GM19099 (cell line): ENCODE results near the gene CCDC192.

ENCODE experiments used
- POLR2A ChIP-seq: IDR thresholded peaks from 3 replicates; pipeline ENCODE4 v1.6.1; 2011; ENCODE audit warnings: low read depth; ENCODE audit not compliant: insufficient read length; ENCODE audit errors: extremely low read depth

Gene CCDC192

DNA sequence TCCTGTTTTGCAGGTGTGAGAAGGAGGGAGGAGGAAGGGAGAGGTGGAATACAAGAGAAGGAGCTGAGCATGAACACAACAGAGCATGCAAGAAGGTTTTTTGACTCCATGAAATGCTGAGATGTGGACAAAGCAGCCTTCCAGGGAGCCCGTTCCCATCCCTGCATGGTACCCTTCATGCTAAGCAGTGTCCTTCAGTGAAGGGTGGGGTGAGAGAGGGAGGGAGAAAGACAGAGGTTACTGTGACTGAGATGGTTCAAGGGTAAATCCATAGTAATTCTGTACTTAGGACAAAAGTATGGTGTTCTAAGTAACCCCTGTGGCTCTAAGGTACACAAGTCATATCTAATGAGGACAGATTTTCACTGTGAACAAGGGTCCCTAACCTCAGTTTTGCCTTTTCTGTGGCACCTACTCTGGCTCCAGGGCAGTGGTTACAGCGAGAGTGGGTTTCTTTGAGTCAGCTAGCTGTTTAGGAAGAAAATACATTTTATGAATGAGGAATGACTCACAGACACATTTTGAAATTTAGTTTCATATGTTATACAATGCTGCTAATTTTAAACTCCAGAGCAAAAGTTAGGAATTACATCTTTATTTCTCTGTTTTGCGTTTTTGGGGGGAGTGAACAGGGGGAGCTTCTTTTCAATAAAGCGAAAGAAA is 195.5 kb downstream of the CCDC192 start:
- TF ChIP-seq POLR2A, result no peak

DNA sequence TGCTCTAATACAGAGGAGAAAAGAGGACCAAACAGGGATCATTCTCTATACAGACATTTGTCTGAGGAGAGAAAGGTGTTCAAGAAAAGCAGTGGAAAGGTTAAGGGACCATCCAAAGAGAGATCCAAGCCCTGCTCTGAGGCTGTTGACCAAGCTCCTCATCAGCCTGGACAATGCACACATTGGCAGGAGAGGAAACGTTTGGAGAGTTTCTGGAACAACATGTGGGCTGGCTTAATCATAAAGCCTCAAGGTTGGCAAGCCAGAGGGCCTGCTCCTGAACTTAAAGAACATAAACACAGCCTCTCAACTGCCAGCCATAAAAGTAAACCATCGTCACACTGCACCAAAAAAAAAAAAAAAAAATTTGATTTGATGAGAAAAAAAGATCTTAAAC is 196.0 kb downstream of the CCDC192 start:
- TF ChIP-seq POLR2A, result no peak

DNA sequence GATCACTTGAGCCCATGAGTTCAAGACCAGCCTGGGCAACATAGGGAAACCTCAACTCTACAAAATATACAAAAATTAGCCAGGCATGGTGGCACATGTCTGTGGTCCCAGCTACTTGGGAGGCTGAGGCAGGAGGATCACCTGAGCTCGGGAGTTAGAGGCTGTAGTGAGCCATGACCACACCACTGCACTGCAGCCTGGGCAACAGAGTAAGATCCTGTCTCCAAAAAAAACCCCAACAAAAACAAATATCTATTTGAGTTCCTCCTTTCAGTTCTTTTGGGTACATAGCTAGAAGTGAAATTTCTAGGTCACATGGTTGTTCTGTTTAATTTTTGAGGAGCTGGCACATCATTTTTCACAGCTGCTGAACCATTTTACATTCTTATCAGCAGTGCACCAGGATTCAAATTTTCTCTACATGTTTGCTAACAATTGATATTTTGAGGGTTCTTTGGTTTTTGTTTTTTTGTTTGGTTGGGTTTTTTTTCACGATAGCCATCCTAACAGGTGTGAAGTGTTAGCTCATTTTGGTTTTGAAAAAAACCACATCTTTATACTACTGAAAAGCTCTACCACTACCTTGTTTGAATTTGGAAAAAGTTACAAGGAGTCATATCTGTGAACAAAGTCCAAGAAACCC is 203.5 kb downstream of the CCDC192 start:
- TF ChIP-seq POLR2A, result no peak

DNA sequence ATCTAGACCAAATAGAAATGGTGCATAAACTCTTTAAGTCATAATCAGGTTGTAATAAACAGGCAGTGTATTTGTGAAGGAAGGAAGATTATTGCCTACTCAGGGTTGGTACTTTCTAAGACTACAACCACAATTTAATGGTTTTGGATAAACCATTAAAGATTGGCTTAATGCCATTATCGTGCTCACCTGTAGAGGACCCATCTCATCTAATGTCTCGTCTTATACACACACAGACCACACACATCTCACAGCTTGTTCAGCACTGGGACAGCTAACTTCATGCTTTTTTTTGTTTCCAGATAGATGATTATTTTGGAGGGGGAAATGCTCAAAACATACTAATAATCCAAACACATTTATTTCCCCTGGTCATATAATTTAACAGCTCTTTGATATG is 204.7 kb downstream of the CCDC192 start:
- no peak for TF ChIP-seq POLR2A

DNA sequence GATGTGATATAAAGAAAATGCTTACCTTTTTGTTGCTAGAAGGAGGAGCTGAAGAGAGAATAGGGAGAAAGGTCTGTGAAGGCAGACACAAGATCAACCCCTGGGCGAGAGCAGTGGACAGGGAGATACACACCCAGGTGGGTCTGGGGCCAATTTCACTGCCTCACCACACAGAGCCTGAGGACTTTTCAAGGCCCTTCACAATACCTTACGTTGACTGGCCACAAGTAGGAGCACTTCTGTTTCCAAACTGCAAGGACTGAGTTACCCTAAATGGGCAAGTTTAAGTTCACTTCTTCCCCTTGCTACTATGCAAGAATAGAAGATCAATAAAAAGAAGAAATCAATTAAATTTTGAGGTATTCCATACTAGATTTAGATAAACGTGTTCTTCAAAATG is 205.9 kb downstream of the CCDC192 start:
- TF ChIP-seq POLR2A, result no peak

DNA sequence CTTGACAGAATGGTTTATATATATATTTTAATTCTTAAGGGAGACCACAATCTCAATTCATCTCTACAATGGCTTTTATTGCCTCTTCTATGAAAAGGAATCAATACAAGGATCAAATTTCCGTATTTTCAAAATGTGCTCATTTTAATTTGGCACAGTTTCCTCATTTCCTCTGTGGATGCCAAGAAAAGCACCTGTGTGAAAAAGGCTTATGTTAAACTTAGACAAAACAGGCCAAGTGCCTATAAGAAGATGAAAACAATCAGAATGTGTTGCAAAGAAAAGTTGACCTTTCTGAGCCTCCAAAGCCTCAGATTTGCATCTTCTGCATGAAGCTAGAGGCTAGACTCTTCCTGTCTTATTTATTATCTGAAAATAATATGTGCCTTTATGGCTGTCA is 206.6 kb downstream of the CCDC192 start:
- no peak for TF ChIP-seq POLR2A

DNA sequence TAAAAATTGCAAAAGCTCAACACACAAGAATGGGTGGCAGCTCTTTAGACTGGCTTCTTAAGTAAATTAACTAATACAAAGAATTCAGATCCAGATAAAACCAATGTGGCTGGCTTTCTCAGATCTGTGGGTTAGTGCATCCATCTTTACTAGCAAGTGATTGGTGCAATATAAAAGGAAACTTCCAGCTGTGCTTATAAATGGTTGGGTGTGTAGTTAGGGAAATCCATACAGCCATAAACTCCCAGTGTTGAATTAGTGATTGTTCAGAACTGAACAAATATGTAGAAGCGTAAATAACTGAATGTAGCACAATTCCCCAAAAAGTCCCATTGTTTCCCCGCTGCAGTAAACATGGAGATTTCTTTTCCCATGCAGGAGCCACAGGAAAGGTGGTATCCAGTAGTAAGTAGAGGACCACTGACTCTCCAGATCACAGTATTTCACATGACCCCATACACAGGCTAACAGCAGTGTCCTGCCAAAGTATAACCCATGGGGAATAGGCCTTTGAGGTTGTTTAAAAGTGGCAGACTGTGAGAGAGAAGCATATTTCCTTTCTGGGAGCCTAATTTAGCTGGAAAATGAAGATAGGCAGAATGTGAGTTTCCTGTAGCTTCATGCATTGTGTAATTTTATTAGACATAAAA is 207.2 kb downstream of the CCDC192 start:
- no peak for TF ChIP-seq POLR2A

DNA sequence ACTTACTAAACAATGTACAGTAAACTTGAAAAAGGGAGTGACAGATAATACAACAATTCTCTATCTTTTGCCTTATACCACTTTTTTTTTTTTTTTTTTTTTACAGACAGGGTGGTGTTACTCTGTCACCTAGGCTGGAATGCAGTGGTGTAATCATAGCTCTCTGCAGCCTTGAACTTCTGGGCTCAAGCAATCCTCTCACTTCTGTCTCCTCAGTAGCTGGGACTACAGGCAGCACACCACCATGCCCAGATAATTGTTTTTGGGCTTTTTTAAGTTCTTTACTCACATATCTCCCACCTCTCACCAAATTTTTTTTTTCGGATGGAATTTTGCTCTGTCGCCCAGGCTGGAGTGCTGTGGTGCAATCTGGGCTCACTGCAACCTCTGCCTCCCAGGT is 208.4 kb downstream of the CCDC192 start:
- no peak for TF ChIP-seq POLR2A

DNA sequence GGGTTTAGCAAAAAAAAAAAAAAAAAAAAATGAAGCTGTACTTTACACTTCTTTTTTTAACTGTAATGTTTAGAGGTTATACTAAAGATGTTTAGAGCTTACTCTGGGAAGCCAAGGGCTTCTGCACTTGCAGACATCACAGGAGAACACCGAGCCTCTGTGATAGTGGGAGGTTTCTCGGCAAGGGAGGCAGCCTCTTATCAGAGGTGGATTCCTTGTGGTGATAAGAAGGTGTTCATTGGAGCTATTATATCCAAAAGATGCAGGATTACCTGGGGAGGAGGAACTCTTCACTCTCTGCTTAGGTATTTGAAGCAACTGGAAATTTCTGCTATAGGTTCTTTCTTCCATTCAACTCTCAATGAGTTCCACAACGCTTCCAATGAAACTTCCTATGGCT is 209.2 kb downstream of the CCDC192 start:
- no peak for TF ChIP-seq POLR2A

DNA sequence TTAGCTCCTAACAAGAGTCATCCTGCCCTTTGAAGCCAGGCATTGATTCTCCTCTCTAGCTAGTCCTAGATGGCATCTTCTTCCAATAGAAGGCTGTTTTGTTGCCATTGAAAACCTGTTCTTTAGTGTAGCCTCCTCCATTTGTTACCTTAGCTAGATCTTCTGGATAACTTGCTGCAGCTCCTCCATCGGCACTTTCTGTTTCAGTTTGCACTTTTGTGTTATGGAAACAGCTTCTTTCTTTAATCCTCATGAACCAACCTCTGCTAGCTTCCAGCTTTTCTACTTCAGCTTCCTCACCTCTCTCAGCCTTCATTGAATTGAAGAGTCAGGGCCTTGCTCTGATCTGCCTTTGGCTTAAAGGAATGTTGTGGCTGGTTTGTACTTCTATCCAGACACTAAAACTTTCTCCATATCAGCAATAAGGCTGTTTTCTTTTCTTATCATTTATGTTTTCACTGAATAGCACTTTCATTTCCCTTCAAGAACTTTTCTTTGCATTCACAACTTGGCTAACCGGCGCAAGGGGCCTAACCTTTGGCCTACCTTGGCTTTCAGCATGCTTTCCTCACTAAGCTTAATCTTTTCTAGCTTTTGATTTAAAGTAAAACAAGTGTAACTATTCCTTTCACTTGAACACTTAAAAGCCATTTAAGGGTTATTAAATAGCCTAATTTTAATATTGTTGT is 213.8 kb downstream of the CCDC192 start:
- no peak for TF ChIP-seq POLR2A

DNA sequence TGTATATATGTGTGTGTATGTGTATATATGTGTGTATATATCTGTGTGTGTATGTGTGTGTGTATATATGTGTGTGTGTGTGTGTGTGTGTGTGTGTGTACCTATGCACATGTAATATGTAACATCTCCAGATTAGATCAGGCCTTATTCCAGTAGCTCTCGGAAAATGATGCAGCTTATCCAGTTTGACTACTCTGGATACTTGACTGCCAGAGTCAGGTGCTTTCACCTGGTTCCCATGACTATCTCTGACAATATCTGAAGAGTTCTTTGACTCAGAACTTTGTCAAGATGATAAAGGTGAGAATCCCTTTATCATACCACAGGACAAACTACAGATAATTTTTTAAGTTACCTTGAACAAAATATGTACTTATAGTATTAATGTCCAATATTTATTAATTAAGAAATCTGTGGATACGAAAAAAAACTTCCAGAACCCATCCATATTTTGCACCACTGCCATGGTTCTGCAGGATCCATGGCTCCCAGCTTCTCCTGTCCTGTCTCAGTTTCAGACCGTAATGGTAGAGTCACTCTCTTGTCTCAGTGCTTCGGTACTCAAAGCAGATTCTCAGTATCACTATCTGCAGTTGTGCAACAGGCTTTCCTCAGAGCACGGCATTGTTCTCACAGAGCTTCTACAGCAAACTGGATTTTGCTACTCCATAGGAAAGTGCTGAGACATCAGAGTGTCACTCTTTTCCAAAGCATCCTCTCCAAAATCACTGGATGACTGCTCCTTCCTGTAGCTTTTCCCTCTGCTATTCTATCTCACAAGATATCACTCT is 216.0 kb downstream of the CCDC192 start:
- no peak for TF ChIP-seq POLR2A

DNA sequence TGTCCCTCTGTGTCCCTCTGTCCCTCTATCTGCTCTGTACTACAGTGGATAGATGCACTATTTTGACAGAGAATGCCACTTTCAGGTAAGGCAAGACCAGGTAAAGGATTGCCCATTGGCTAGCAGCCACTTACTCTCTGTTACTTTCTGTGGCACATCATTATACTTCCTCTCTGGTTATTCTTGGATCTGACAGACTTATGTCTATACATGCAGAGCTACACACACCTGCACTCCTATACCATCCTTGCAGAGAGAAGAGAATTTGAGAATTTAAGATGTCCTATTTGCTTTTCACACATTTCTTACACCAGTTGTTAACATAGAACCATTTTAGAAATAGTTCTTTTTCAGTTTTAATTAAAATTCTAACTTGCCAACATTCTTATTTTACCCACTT is 216.6 kb downstream of the CCDC192 start:
- TF ChIP-seq POLR2A, result no peak

DNA sequence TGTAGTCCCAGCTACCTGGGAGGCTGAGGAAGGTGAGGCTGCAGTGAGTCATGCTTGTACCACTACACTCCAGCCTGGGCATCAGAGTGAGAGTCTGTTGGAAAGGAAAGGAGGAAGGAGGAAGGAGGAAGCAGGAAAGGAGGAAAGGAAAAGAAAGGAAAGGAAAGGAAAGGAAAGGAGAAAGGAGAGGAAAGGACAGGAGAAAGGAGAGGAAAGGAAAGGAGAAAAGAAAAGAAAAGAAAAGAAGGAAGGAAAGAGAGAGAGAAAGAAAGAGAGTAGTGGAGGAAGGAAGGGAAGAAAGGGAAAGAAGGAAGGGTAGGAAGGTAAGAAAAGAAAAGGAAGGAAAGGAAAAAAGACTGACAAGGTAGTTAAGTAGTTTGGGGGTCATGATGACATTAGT is 217.7 kb downstream of the CCDC192 start:
- no peak for TF ChIP-seq POLR2A

DNA sequence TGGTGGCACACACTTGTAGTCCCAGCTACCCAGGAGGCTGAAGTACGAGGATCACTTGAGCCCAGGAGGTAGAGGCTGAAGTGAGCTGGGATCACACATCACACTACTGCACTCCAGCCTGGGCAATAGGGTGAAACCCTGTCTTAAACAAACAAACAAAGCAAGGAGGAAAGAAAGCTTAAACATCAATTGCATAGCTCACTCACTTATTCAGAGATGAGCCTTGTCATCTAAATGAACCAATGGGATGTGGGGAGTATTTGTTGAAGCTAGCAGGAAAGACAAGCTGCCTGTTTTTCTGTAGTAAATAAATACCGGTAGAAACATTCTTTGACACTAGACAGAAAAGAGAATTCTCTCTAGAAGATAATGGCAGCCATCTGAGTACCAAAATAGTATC is 219.4 kb downstream of the CCDC192 start:
- TF ChIP-seq POLR2A, result no peak

DNA sequence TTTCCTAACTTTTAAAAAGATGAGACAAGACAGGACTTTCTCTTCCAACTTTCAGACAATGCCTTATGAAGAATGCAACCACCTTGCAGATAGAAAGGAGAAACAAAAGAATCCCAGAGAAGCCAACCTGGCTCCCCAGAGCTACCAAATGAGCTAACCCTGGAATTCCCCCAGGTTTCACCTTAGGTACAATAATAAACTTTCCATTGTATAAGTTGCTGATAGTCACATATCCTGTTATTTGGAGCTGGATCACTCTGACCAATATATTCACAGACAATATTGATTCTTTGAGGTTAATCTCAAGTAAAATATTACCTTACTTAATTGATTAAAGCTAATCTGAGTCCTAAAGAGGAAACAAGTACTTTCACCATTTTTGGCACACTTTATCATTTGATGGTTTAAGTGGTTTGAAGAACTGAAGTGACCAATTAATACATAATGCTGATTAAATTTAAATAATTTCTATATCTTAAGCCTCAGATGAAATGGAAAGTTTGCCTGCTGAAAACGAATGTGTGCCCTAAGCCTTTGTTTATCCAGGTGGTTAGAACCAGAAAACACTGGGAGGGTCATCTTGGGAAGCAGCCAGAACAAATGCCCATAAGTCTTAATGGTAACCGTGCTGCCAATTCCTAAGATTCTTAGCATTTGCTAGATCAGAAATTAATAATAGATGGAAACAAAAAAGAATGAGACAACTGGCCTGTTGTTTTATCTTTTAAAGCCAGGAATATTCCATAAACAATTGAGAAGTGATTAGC is 220.8 kb downstream of the CCDC192 start:
- TF ChIP-seq POLR2A, result no peak

DNA sequence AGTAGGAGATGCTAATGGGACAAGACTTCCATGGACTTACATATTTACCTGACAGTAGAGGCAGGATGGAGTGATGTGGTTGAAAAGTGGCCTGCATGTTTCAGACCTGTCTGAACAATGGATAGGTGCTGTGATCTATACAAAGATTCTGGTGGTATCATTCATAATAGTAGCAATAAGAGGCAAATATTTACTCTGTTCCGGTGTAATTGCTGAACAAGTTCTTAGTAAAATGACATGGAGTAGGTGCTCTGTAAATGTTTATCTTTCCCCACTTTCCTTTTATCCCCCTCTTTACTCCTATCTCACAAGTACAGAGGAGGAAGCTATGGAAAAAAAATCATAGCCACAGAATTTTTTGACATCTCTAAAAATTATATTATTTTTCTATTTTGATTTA is 221.4 kb downstream of the CCDC192 start:
- TF ChIP-seq POLR2A, result no peak
